ENCODE results near the gene ANKRD12. TPM values are rescaled to one million over a fixed set of nuclear protein-coding genes. Genes with fewer than 3 reads are reported as not detected.

ANKRD12 gene
- total and polyA plus RNA-seq, 10 of the 15 experiments (the other 5 are each of a cell fraction or from before 2014, with no cell fraction given), result 5.9 to 45.7 (median 20.2) TPM

DNA sequence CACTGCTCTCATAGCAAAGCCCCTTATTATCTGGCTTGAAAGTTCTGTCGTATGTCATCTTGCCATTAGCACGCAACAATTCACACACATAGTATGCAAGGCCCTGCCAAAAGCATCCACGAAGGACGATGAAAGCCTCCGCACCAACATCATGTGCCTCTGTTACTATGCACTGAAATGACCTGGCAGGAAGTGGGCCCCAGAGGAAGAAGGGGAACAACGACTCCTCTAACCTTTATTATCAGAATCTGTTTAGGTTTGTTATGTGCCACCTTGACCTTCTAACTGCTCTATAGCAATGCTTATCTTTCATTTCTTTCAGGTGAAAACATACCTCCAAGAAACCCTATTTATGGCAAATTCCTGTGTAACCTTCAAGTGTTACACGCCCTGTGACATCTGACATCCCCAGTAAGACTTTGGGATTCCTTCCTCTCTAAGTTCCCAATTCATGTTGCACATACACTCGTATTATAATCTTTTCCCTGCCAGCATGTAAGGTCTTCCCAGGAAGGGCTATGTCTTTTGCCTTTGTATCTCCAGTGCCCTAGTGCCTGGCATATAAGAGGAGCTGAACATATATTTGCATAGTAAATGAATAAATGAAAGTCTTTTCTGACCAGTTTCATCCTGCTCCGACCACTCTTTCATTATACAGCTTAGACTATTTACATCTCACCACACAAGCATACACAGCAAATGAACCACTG, 41.1 kb upstream of the ANKRD12 start (continued):
- TF ChIP-seq CEBPB (IDR thresholded peaks at IDR 0.05; ENCODE audit: borderline replicate concordance in 1 of 2, low read depth in 2 of 2, low read length in 2 of 2) (0 out of 4 replicates have a peak, but pooled peaks of 1 of the 2 experiments have one; percentile 58), POU2F2 (IDR thresholded peaks at IDR 0.05; ENCODE audit: borderline replicate concordance, low read depth, low read length) (peak; percentile 91; the same call in 2 of the 3 replicates), ZBED1 (IDR thresholded peaks at IDR 0.05; ENCODE audit: borderline replicate concordance) (0 out of 2 replicates have a peak, but pooled peaks have one; percentile 3), NR2C2 (IDR thresholded peaks at IDR 0.05; ENCODE audit: borderline replicate concordance, control insufficient read depth, insufficient read length, low read depth) (no peak), CREM (IDR thresholded peaks at IDR 0.05; ENCODE audit: low read depth) (peak; percentile 91), SUZ12 (IDR thresholded peaks at IDR 0.05; ENCODE audit: unreplicated experiment) (no peak), TCF12 (IDR thresholded peaks at IDR 0.05; ENCODE audit: low read depth, low read length) (0 out of 2 replicates have a peak, but pooled peaks have one; percentile 12), POLR2A (IDR thresholded peaks at IDR 0.05; ENCODE audit: low read depth, low read length) (peak; percentile 70), MYC (IDR thresholded peaks at IDR 0.05; ENCODE audit: insufficient read depth, insufficient read length, insufficient replicate concordance, low read length, severe bottlenecking) (no peak), PAX8 (IDR thresholded peaks at IDR 0.05) (no peak), SIX5 (IDR thresholded peaks at IDR 0.05; ENCODE audit: low read depth, low read length, severe bottlenecking) (no peak), EZH2 (IDR thresholded peaks at IDR 0.05; ENCODE audit: borderline replicate concordance, control insufficient read depth, low read depth, low read length) (no peak), NFYA (IDR thresholded peaks at IDR 0.05; ENCODE audit: borderline replicate concordance, low read depth, low read length) (no peak), PAX5 (IDR thresholded peaks at IDR 0.05; ENCODE audit: borderline replicate concordance, low read depth, low read length) (peak; percentile 61; the same call in 1 of the 2 replicates), ZNF274 (IDR thresholded peaks at IDR 0.05; ENCODE audit: insufficient read depth, insufficient read length) (no peak), JUND (IDR thresholded peaks at IDR 0.05; ENCODE audit: low read depth, low read length) (no peak), CBX5 (IDR thresholded peaks at IDR 0.05; ENCODE audit: low read depth) (no peak), ZZZ3 (IDR thresholded peaks at IDR 0.05; ENCODE audit: control insufficient read depth, insufficient read length, low read depth) (no peak)
- TF ChIP-seq, protein P1, sequence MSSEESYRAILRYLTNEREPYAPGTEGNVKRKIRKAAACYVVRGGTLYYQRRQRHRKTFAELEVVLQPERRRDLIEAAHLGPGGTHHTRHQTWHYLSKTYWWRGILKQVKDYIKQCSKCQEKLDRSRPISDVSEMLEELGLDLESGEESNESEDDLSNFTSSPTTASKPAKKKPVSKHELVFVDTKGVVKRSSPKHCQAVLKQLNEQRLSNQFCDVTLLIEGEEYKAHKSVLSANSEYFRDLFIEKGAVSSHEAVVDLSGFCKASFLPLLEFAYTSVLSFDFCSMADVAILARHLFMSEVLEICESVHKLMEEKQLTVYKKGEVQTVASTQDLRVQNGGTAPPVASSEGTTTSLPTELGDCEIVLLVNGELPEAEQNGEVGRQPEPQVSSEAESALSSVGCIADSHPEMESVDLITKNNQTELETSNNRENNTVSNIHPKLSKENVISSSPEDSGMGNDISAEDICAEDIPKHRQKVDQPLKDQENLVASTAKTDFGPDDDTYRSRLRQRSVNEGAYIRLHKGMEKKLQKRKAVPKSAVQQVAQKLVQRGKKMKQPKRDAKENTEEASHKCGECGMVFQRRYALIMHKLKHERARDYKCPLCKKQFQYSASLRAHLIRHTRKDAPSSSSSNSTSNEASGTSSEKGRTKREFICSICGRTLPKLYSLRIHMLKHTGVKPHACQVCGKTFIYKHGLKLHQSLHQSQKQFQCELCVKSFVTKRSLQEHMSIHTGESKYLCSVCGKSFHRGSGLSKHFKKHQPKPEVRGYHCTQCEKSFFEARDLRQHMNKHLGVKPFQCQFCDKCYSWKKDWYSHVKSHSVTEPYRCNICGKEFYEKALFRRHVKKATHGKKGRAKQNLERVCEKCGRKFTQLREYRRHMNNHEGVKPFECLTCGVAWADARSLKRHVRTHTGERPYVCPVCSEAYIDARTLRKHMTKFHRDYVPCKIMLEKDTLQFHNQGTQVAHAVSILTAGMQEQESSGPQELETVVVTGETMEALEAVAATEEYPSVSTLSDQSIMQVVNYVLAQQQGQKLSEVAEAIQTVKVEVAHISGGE (CRISPR knock-in tag; IDR thresholded peaks at IDR 0.05), result no peak
- TF ChIP-seq, protein P2, sequence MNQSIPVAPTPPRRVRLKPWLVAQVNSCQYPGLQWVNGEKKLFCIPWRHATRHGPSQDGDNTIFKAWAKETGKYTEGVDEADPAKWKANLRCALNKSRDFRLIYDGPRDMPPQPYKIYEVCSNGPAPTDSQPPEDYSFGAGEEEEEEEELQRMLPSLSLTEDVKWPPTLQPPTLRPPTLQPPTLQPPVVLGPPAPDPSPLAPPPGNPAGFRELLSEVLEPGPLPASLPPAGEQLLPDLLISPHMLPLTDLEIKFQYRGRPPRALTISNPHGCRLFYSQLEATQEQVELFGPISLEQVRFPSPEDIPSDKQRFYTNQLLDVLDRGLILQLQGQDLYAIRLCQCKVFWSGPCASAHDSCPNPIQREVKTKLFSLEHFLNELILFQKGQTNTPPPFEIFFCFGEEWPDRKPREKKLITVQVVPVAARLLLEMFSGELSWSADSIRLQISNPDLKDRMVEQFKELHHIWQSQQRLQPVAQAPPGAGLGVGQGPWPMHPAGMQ (IDR thresholded peaks at IDR 0.05; ENCODE audit: borderline replicate concordance), result no peak
- TF ChIP-seq, protein P3, sequence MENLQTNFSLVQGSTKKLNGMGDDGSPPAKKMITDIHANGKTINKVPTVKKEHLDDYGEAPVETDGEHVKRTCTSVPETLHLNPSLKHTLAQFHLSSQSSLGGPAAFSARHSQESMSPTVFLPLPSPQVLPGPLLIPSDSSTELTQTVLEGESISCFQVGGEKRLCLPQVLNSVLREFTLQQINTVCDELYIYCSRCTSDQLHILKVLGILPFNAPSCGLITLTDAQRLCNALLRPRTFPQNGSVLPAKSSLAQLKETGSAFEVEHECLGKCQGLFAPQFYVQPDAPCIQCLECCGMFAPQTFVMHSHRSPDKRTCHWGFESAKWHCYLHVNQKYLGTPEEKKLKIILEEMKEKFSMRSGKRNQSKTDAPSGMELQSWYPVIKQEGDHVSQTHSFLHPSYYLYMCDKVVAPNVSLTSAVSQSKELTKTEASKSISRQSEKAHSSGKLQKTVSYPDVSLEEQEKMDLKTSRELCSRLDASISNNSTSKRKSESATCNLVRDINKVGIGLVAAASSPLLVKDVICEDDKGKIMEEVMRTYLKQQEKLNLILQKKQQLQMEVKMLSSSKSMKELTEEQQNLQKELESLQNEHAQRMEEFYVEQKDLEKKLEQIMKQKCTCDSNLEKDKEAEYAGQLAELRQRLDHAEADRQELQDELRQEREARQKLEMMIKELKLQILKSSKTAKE (IDR thresholded peaks at IDR 0.05; ENCODE audit: low read depth, poor library complexity, severe bottlenecking), result no peak
- TF ChIP-seq, protein P4, sequence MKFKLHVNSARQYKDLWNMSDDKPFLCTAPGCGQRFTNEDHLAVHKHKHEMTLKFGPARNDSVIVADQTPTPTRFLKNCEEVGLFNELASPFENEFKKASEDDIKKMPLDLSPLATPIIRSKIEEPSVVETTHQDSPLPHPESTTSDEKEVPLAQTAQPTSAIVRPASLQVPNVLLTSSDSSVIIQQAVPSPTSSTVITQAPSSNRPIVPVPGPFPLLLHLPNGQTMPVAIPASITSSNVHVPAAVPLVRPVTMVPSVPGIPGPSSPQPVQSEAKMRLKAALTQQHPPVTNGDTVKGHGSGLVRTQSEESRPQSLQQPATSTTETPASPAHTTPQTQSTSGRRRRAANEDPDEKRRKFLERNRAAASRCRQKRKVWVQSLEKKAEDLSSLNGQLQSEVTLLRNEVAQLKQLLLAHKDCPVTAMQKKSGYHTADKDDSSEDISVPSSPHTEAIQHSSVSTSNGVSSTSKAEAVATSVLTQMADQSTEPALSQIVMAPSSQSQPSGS (IDR thresholded peaks at IDR 0.05; ENCODE audit: low read length), result peak; percentile 68; the same call in 1 of the 2 replicates

Data from GM12878 (cell line).